ENCODE results near the gene ADCY7. TPM values are rescaled to one million over a fixed set of nuclear protein-coding genes. Genes with fewer than 3 reads are reported as not detected.

ADCY7 gene
- total RNA-seq, 2 donors from 2014 or later = 67.5 to 97.1 TPM

- no peaks in the 10 kb centered on the region for H3K9me3 Mint-ChIP-seq
- no peaks in the 10 kb centered on the region for H3K27me3 Mint-ChIP-seq (ENCODE audit: low read depth)
- H3K4me3 Mint-ChIP-seq = no peak overlapping the region
- DNase-seq (no peak), ATAC-seq (replicated peaks in 1 of 2) (no peak)
- H3K4me1 Mint-ChIP-seq (ENCODE audit: low read depth) = no peaks in the 10 kb centered on the region
- no peak overlapping the region for H3K27ac Mint-ChIP-seq
- peaks cover 0 to 1% of the 10 kb centered on the region in 2 donors for H3K36me3 Mint-ChIP-seq (ENCODE audit: insufficient read depth in 2 of 2)
These were observed 36.8 kb downstream of the ADCY7 start for GRCh38 chr16:50303041-50303604.

GRCh38 chr16:50303605-50304466 lies 37.5 kb downstream of the ADCY7 start:
- ATAC-seq (replicated peaks in 1 of 2) (no peak), DNase-seq (no peak)
- Mint-ChIP-seq H3K4me1 (ENCODE audit: low read depth) (no peaks in the 10 kb centered on the region), H3K27me3 (ENCODE audit: low read depth) (no peaks in the 10 kb centered on the region), H3K4me3 (no peak overlapping the region), H3K36me3 (ENCODE audit: insufficient read depth in 2 of 2) (peaks cover 0 to 1% of the 10 kb centered on the region in 2 donors), H3K27ac (no peak overlapping the region), H3K9me3 (no peaks in the 10 kb centered on the region)

- Mint-ChIP-seq H3K36me3 (ENCODE audit: insufficient read depth in 2 of 2) (peaks cover 0 to 1% of the 10 kb centered on the region in 2 donors), H3K27ac (no peak overlapping the region), H3K27me3 (ENCODE audit: low read depth) (no peaks in the 10 kb centered on the region), H3K4me1 (ENCODE audit: low read depth) (peaks cover under 1% of the 10 kb centered on the region), H3K9me3 (no peaks in the 10 kb centered on the region), H3K4me3 (no peak overlapping the region)
- DNase-seq (no peak), ATAC-seq (replicated peaks in 1 of 2) (no peak)
These were observed 38.4 kb downstream of the ADCY7 start for GRCh38 chr16:50304467-50305440.

GRCh38 chr16:50305441-50306061 lies 39.2 kb downstream of the ADCY7 start:
- H3K36me3 Mint-ChIP-seq (ENCODE audit: insufficient read depth in 2 of 2) = peaks cover 0 to 1% of the 10 kb centered on the region in 2 donors
- no peak overlapping the region for H3K4me3 Mint-ChIP-seq
- no peak for DNase-seq
- peaks cover 7% of the 10 kb centered on the region for H3K4me1 Mint-ChIP-seq (ENCODE audit: low read depth)
- ATAC-seq (replicated peaks in 1 of 2) = no peak
- H3K27ac Mint-ChIP-seq = no peak overlapping the region
- no peaks in the 10 kb centered on the region for H3K27me3 Mint-ChIP-seq (ENCODE audit: low read depth)
- H3K9me3 Mint-ChIP-seq = no peaks in the 10 kb centered on the region

- H3K4me1 Mint-ChIP-seq (ENCODE audit: low read depth) = peaks cover 7% of the 10 kb centered on the region
- no peak for DNase-seq
- no peak for ATAC-seq (replicated peaks in 1 of 2)
- H3K36me3 Mint-ChIP-seq (ENCODE audit: insufficient read depth in 2 of 2) = peaks cover 0 to 1% of the 10 kb centered on the region in 2 donors
- H3K27me3 Mint-ChIP-seq (ENCODE audit: low read depth) = no peaks in the 10 kb centered on the region
- H3K27ac Mint-ChIP-seq = no peak overlapping the region
- no peak overlapping the region for H3K4me3 Mint-ChIP-seq
- H3K9me3 Mint-ChIP-seq = no peaks in the 10 kb centered on the region
These were observed 39.9 kb downstream of the ADCY7 start for GRCh38 chr16:50306287-50306686.

- no peak overlapping the region for H3K27ac Mint-ChIP-seq
- H3K4me3 Mint-ChIP-seq = no peak overlapping the region
- H3K36me3 Mint-ChIP-seq (ENCODE audit: insufficient read depth in 2 of 2) = peaks cover 0 to 5% of the 10 kb centered on the region in 2 donors
- DNase-seq = no peak
- H3K9me3 Mint-ChIP-seq = no peaks in the 10 kb centered on the region
- peak in 1 of 2 donors; percentile 7 for ATAC-seq (replicated peaks in 1 of 2)
- peaks cover 16% of the 10 kb centered on the region for H3K4me1 Mint-ChIP-seq (ENCODE audit: low read depth)
- H3K27me3 Mint-ChIP-seq (ENCODE audit: low read depth) = no peaks in the 10 kb centered on the region
These were observed 42.0 kb downstream of the ADCY7 start for GRCh38 chr16:50308237-50308965.

- Mint-ChIP-seq H3K4me1 (ENCODE audit: low read depth) (peaks cover 21% of the 10 kb centered on the region), H3K27me3 (ENCODE audit: low read depth) (no peaks in the 10 kb centered on the region), H3K9me3 (no peaks in the 10 kb centered on the region), H3K36me3 (ENCODE audit: insufficient read depth in 2 of 2) (peaks cover 2 to 8% of the 10 kb centered on the region in 2 donors), H3K27ac (peak overlapping the region; percentile 88), H3K4me3 (no peak overlapping the region)
- ATAC-seq (replicated peaks in 1 of 2) (no peak), DNase-seq (no peak)
These were observed 42.8 kb downstream of the ADCY7 start for GRCh38 chr16:50309156-50309526.

- Mint-ChIP-seq H3K27ac (peak overlapping the region; percentile 88), H3K27me3 (ENCODE audit: low read depth) (no peaks in the 10 kb centered on the region), H3K36me3 (ENCODE audit: insufficient read depth in 2 of 2) (peaks cover 2 to 8% of the 10 kb centered on the region in 2 donors), H3K4me1 (ENCODE audit: low read depth) (peaks cover 21% of the 10 kb centered on the region), H3K4me3 (no peak overlapping the region), H3K9me3 (no peaks in the 10 kb centered on the region)
- no peak for DNase-seq
- ATAC-seq (replicated peaks in 1 of 2) = peak in 1 of 2 donors; percentile 8
These were observed 43.4 kb downstream of the ADCY7 start for GRCh38 chr16:50309527-50310307.

GRCh38 chr16:50310308-50311133 lies 44.2 kb downstream of the ADCY7 start:
- Mint-ChIP-seq H3K36me3 (ENCODE audit: insufficient read depth in 2 of 2) (peaks cover 4 to 8% of the 10 kb centered on the region in 2 donors), H3K4me1 (ENCODE audit: low read depth) (peaks cover 21% of the 10 kb centered on the region), H3K4me3 (no peak overlapping the region), H3K27ac (peak overlapping the region; percentile 88), H3K27me3 (ENCODE audit: low read depth) (no peaks in the 10 kb centered on the region), H3K9me3 (no peaks in the 10 kb centered on the region)
- ATAC-seq (replicated peaks in 1 of 2) (peak in 1 of 2 donors; percentile 12), DNase-seq (no peak)

GRCh38 chr16:50311134-50311528 lies 44.8 kb downstream of the ADCY7 start:
- H3K4me1 Mint-ChIP-seq (ENCODE audit: low read depth) = peaks cover 21% of the 10 kb centered on the region
- DNase-seq = no peak
- no peak for ATAC-seq (replicated peaks in 1 of 2)
- H3K9me3 Mint-ChIP-seq = no peaks in the 10 kb centered on the region
- no peak overlapping the region for H3K27ac Mint-ChIP-seq
- no peaks in the 10 kb centered on the region for H3K27me3 Mint-ChIP-seq (ENCODE audit: low read depth)
- no peak overlapping the region for H3K4me3 Mint-ChIP-seq
- H3K36me3 Mint-ChIP-seq (ENCODE audit: insufficient read depth in 2 of 2) = peaks cover 4 to 8% of the 10 kb centered on the region in 2 donors

GRCh38 chr16:50311891-50312501 lies 45.6 kb downstream of the ADCY7 start:
- H3K36me3 Mint-ChIP-seq (ENCODE audit: insufficient read depth in 2 of 2) = peaks cover 4 to 8% of the 10 kb centered on the region in 2 donors
- H3K9me3 Mint-ChIP-seq = no peaks in the 10 kb centered on the region
- no peak for ATAC-seq (replicated peaks in 1 of 2)
- H3K4me1 Mint-ChIP-seq (ENCODE audit: low read depth) = peaks cover 21% of the 10 kb centered on the region
- peak overlapping the region; percentile 39 for H3K27ac Mint-ChIP-seq
- H3K4me3 Mint-ChIP-seq = no peak overlapping the region
- H3K27me3 Mint-ChIP-seq (ENCODE audit: low read depth) = no peaks in the 10 kb centered on the region
- no peak for DNase-seq
